Measurements from ENCODE around the gene U2SURP. TPM values are rescaled to one million over a fixed set of nuclear protein-coding genes. Genes with fewer than 3 reads are reported as not detected.
"Not testable (repeated sequence)": the region's sequence is repeated elsewhere in the genome, so short reads cannot be mapped to it uniquely, and the experiment has no call there.

U2SURP gene
- total RNA-seq, 6 experiments from 2014 or later: 55.3 to 71.4 (median 67.1) TPM

DNA sequence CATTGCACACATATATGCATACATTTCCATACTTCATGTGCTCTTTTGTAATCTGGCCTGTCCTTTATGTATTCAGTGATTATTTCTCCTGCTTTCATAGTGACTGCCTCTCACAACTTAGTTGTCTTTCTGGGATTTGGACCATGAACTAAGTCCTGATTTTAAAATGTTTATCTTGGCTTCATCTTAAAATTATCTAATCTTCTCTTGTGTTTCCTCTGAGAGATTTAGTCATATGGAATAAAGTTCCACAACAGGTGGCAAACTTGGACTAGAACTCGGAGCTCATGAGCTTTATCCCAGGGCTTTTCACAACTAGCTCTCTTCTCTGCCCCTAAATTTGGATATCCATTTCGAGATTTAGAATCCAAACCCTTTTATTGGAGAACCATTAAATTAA lies 44.3 kb downstream of the U2SURP start:
- no peak for DNase-seq
- H3K27me3 Mint-ChIP-seq (ENCODE audit: insufficient read depth): peaks cover 3% of the 10 kb centered on the region
- TF ChIP-seq, protein P1, sequence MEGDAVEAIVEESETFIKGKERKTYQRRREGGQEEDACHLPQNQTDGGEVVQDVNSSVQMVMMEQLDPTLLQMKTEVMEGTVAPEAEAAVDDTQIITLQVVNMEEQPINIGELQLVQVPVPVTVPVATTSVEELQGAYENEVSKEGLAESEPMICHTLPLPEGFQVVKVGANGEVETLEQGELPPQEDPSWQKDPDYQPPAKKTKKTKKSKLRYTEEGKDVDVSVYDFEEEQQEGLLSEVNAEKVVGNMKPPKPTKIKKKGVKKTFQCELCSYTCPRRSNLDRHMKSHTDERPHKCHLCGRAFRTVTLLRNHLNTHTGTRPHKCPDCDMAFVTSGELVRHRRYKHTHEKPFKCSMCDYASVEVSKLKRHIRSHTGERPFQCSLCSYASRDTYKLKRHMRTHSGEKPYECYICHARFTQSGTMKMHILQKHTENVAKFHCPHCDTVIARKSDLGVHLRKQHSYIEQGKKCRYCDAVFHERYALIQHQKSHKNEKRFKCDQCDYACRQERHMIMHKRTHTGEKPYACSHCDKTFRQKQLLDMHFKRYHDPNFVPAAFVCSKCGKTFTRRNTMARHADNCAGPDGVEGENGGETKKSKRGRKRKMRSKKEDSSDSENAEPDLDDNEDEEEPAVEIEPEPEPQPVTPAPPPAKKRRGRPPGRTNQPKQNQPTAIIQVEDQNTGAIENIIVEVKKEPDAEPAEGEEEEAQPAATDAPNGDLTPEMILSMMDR (IDR thresholded peaks at IDR 0.05): no peak
- no peak overlapping the region for H3K27ac Mint-ChIP-seq
- H3K4me1 Mint-ChIP-seq (ENCODE audit: low read depth): no peaks in the 10 kb centered on the region
- peaks cover 10% of the 10 kb centered on the region for H3K36me3 Mint-ChIP-seq (ENCODE audit: low read depth)
- no peaks in the 10 kb centered on the region for H3K9me3 Mint-ChIP-seq
- H3K4me3 Mint-ChIP-seq: no peak overlapping the region

DNA sequence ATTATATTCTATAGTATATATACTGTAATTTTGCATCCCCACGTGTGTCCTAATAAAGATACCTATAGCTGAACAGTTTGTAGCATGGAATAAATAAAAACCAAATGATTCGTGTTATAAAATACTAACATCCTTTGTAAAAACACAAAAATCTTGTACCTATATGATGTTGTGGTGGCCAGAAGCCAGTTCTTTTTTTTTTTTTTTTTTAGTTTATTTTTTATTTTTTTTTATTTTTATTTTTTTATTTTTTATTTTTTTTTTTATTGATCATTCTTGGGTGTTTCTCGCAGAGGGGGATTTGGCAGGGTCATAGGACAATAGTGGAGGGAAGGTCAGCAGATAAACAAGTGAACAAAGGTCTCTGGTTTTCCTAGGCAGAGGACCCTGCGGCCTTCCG lies 44.7 kb downstream of the U2SURP start:
- not testable (repeated sequence) for H3K9me3 Mint-ChIP-seq; H3K4me1 Mint-ChIP-seq (ENCODE audit: low read depth); H3K27ac Mint-ChIP-seq; H3K4me3 Mint-ChIP-seq; H3K27me3 Mint-ChIP-seq (ENCODE audit: insufficient read depth); DNase-seq
- H3K36me3 Mint-ChIP-seq (ENCODE audit: low read depth): peaks cover 12% of the 10 kb centered on the region

DNA sequence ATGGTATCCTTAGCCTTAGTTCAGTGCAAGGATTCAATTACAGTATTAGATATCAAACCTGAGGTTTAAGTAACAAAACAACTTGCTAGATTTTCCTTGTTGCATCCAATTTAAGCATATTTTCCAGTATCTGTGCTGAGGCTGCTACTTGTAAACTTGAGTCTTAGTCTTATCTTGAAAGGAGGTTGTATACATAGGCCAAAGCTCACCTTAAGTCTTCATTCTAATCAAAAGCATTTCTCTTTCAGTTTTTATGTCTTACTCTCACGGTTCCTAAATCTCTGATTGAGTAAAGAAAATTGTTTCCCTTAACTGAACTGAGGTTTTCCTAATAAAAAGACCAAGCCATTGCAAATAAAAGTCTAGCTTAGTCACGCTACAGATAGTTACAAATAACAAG lies 52.6 kb downstream of the U2SURP start:
- H3K27me3 Mint-ChIP-seq (ENCODE audit: insufficient read depth): peaks cover 3% of the 10 kb centered on the region
- TF ChIP-seq, protein P1 (IDR thresholded peaks at IDR 0.05): no peak
- H3K4me3 Mint-ChIP-seq: no peak overlapping the region
- DNase-seq: no peak
- no peak overlapping the region for H3K27ac Mint-ChIP-seq
- H3K4me1 Mint-ChIP-seq (ENCODE audit: low read depth): no peaks in the 10 kb centered on the region
- H3K36me3 Mint-ChIP-seq (ENCODE audit: low read depth): peaks cover 32% of the 10 kb centered on the region
- H3K9me3 Mint-ChIP-seq: no peaks in the 10 kb centered on the region

DNA sequence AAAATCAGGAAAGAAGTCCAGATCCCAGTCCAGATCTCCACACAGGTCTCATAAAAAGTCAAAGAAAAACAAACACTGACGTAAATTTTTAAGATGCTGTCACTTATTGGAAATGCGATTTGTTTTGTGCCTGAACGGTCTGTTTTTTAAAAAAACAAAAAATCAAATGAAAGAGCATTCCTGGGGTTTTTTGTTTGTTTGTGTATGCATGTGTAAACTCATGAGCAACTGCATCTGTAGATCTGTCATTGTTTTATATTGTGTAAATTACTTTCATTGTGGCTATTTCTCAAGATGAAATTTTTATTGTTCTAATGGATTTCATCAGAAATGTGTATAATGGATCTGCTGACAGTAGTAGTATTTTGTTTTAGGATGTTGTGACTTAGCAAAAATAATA lies 55.0 kb downstream of the U2SURP start:
- DNase-seq: no peak
- no peak overlapping the region for H3K4me3 Mint-ChIP-seq
- no peak overlapping the region for H3K27ac Mint-ChIP-seq
- TF ChIP-seq, protein P1 (IDR thresholded peaks at IDR 0.05): no peak
- H3K36me3 Mint-ChIP-seq (ENCODE audit: low read depth): peaks cover 28% of the 10 kb centered on the region
- H3K9me3 Mint-ChIP-seq: no peaks in the 10 kb centered on the region
- H3K27me3 Mint-ChIP-seq (ENCODE audit: insufficient read depth): no peaks in the 10 kb centered on the region
- no peaks in the 10 kb centered on the region for H3K4me1 Mint-ChIP-seq (ENCODE audit: low read depth)

DNA sequence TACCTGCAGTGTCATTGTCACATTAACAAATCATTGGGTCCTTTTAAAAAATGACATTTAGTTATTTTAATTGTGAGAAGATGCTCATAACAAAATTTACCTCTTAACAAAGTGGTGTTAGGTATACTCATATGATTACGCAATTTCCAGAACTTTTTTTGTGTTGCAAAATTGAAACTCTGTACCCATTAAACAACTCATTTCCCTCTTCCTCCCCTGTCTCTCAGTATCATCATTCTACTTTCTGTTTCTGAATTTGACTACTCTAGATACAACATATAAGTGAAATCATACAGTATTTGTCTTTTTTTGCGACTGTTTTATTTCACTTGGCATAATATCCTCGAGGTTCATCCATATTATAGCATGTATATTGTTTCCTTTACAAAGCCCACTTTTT lies 59.5 kb downstream of the U2SURP start:
- Mint-ChIP-seq H3K27ac (no peak overlapping the region), H3K9me3 (no peaks in the 10 kb centered on the region), H3K36me3 (ENCODE audit: low read depth) (peaks cover 22% of the 10 kb centered on the region; the same call in 1 of the 2 replicates), H3K4me1 (ENCODE audit: low read depth) (peaks cover 10% of the 10 kb centered on the region), H3K4me3 (no peak overlapping the region), H3K27me3 (ENCODE audit: insufficient read depth) (no peaks in the 10 kb centered on the region)
- TF ChIP-seq, protein P1 (IDR thresholded peaks at IDR 0.05): no peak
- DNase-seq: no peak

DNA sequence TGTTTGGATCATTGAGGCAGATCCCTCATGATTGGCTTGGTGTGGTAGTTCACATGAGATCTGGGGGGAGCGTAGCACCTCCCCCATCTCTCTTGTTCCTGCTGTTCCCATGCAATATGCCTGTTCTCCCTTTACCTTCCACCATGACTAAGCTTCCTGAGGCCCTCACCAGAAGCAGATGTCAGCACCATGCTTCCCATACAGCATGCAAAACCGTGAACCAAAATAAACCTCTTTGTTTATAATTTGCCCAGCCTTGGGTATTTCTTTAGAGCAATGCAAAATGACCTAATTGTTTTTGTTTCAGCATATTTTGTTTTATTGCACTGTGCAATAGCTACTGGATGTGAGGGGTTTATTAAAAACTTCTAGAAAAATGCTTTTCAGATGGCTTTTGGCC lies 61.6 kb downstream of the U2SURP start:
- TF ChIP-seq, protein P1 (IDR thresholded peaks at IDR 0.05): no peak
- peak; percentile 9 for DNase-seq
- H3K36me3 Mint-ChIP-seq (ENCODE audit: low read depth): peaks cover 19% of the 10 kb centered on the region; the same call in 1 of the 2 replicates
- no peak overlapping the region for H3K27ac Mint-ChIP-seq
- no peaks in the 10 kb centered on the region for H3K9me3 Mint-ChIP-seq
- no peak overlapping the region for H3K4me3 Mint-ChIP-seq
- no peaks in the 10 kb centered on the region; the same call in 1 of the 2 replicates for H3K27me3 Mint-ChIP-seq (ENCODE audit: insufficient read depth)
- peaks cover 16% of the 10 kb centered on the region for H3K4me1 Mint-ChIP-seq (ENCODE audit: low read depth)

Measured in HFFc6 (cell line).